ENCODE results near the gene KIF3B. TPM values are rescaled to one million over a fixed set of nuclear protein-coding genes. Genes with fewer than 3 reads are reported as not detected.

KIF3B gene
- total and polyA plus RNA-seq, 11 donors, result 3.2 to 25.4 (median 11.4) TPM

GRCh38 chr20:32281711-32282110 lies 4.3 kb downstream of the KIF3B start:
- H3K27ac ChIP-seq, result no peak overlapping the region
- no peaks in the 10 kb centered on the region for H3K36me3 ChIP-seq
- intact Hi-C loops (cut with DNase I), result loop anchor here in 2 of 10 donors (5.0 to 10.0 kb wide), 2 partner anchors 51 to 53 kb away; no protein-coding TSS in a partner anchor
- H3K4me1 ChIP-seq, result peaks cover 3 to 51% (median 38%) of the 10 kb centered on the region in 12 donors
- 80 to 83% (median 82%) methylated on average over 4 of the region's 4 CpGs for WGBS, 4 donors
- TF ChIP-seq POLR2A (IDR thresholded peaks at IDR 0.05) (no peak), CTCF (IDR thresholded peaks at IDR 0.05) (no peak)
- DNase-seq (no peak), ATAC-seq (no peak)
- no peaks in the 10 kb centered on the region for H3K27me3 ChIP-seq
- H3K9me3 ChIP-seq, result no peaks in the 10 kb centered on the region
- no peak overlapping the region for H3K4me3 ChIP-seq

GRCh38 chr20:32282461-32282860 lies 5.0 kb downstream of the KIF3B start:
- intact Hi-C loops (cut with DNase I), result loop anchor here in 2 of 10 donors (5.0 to 10.0 kb wide), 2 partner anchors 50 to 52 kb away; no protein-coding TSS in a partner anchor
- peaks cover 3 to 48% (median 36%) of the 10 kb centered on the region in 12 donors for H3K4me1 ChIP-seq
- H3K27ac ChIP-seq, result peak overlapping the region in 7 of 12 donors; percentile 1 to 60 (median 22)
- H3K9me3 ChIP-seq, result no peaks in the 10 kb centered on the region
- no peak overlapping the region for H3K4me3 ChIP-seq
- no peaks in the 10 kb centered on the region for H3K36me3 ChIP-seq
- no peak for TF ChIP-seq POLR2A (IDR thresholded peaks at IDR 0.05)
- TF ChIP-seq CTCF (IDR thresholded peaks at IDR 0.05), result no peak
- peak in 4 of 5 donors; percentile 36 to 70 (median 56) for DNase-seq
- no peaks in the 10 kb centered on the region for H3K27me3 ChIP-seq
- peak; percentile 49 to 84 (median 71) for ATAC-seq
- WGBS, 4 donors, result 29 to 43% (median 35%) methylated on average over 4 of the region's 4 CpGs

- intact Hi-C loops (cut with DNase I), result loop anchor here in 2 of 10 donors (5.0 to 10.0 kb wide), 3 partner anchors 47 to 72 kb away; partner anchors contain the start of gene ASXL1 (in 1 of the 2)
- Histone ChIP-seq H3K27ac (peak overlapping the region in 11 of 12 donors; percentile 45 to 82 (median 61)), H3K4me1 (peaks cover 3 to 39% (median 26%) of the 10 kb centered on the region in 12 donors), H3K4me3 (no peak overlapping the region), H3K27me3 (no peaks in the 10 kb centered on the region), H3K36me3 (peaks cover 0 to 7% (median 0%) of the 10 kb centered on the region in 9 donors), H3K9me3 (no peaks in the 10 kb centered on the region)
- no peak for ATAC-seq
- WGBS, 4 donors, result 51 to 82% (median 68%) methylated on average over 3 of the region's 3 CpGs
- TF ChIP-seq CTCF (IDR thresholded peaks at IDR 0.05) (no peak), POLR2A (IDR thresholded peaks at IDR 0.05) (no peak)
- DNase-seq, result no peak
Measured at GRCh38 chr20:32285082-32285620, 7.7 kb downstream of the KIF3B start.

GRCh38 chr20:32285621-32286371 lies 8.3 kb downstream of the KIF3B start:
- peak; percentile 62 to 84 (median 64) for ATAC-seq

More at GRCh38 chr20:32285621-32286371, 8.3 kb downstream of the KIF3B start:
- no peak for TF ChIP-seq CTCF (IDR thresholded peaks at IDR 0.05)
- no peak for TF ChIP-seq POLR2A (IDR thresholded peaks at IDR 0.05)
- Histone ChIP-seq H3K27ac (peak overlapping the region in 11 of 12 donors; percentile 45 to 82 (median 61)), H3K27me3 (no peaks in the 10 kb centered on the region), H3K36me3 (peaks cover 0 to 7% (median 0%) of the 10 kb centered on the region in 9 donors), H3K4me1 (peaks cover 3 to 39% (median 26%) of the 10 kb centered on the region in 12 donors), H3K9me3 (no peaks in the 10 kb centered on the region), H3K4me3 (peak overlapping the region in 4 of 12 donors; percentile 1 to 10 (median 9))
- DNase-seq, result peak in 2 of 5 donors; percentile 13 to 20
- intact Hi-C loops (cut with DNase I), result loop anchor here in 2 of 10 donors (5.0 to 10.0 kb wide), 3 partner anchors 47 to 72 kb away; partner anchors contain the start of gene ASXL1 (in 1 of the 2)
- 28 to 31% (median 30%) methylated on average over 4 of the region's 4 CpGs for WGBS, 4 donors

All from heart left ventricle (tissue), 16 donors.